ENCODE results near the gene KCNQ2. TPM values are rescaled to one million over a fixed set of nuclear protein-coding genes. Genes with fewer than 3 reads are reported as not detected.

KCNQ2 gene
- total RNA-seq, 1 experiment from 2014 or later, result 0.17 TPM

DNA sequence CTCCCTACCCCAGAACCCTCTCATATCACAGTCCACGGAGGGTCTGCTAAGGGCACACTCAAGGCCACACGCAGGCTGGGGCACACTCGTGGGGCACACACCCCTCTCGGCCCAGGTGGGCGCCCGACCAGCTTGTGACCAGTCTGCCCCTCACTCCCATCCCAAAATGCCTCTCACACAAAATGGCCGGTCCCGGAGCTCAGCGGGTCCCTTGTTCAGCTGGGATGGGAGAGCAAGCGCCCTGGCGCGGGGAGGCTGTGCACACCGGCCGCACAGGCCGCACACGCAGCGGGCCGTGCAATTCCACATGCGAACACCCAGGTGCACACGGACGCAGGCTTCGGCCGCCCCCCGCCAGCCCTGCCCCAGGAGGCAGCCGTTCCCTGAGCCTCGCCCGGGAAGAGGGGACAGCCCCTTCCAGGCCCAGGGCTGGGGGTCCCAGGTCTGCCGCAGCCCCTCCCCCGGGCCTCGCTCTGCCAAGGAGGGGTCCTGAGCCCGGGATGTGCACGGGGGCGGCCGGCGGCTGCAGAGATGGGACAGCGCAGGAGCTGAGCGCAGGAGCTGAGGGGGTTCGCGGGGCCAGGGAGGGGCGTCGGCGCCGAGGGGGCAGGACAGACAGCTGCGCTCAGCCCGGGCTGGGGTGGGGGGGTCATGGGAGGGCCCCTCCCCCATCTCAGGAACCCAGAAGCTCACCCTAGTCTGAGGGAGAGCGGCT is 1.3 kb downstream of the KCNQ2 start:
- DNase-seq (ENCODE audit: low read depth), result no peak

DNA sequence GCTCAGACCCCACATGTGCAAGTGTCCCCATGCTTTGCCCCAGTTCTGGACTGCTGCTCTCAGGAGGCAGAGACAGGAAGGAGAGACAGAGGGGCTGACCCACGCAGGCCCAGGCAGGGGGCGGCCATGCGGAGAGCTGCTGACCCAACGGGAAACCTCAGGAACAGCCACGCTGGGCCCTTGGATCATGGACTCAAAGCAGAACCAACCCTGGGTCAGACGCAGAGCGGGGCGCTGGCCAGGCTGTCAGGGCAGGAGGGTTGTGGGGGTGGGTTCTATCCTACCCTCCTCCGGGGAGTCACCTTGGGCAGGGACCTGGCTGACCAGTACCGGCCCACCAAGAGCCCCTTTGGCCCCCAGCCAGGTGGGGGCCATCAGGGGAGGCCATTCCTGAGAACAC is 2.0 kb downstream of the KCNQ2 start:
- DNase-seq (ENCODE audit: low read depth), result no peak

DNA sequence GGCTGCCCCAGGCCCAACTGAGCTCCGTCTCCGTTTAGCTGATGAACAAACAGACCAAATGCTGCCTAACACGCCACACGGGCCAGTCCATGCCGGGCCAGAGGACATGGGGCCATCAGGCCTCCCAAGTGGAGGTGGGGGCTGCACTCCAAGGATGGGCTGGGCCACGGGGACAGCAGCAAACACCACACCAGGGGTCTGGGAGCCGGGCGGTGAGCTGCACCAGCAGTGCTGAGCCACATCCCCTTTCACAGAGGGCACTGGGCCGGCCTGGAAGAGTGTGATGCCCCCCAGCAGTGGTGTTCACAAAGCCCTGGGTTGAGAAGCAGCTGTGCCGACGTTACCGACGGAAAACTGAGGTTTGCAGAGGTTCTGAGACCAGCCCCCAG is 2.7 kb downstream of the KCNQ2 start:
- DNase-seq (ENCODE audit: low read depth), result no peak

DNA sequence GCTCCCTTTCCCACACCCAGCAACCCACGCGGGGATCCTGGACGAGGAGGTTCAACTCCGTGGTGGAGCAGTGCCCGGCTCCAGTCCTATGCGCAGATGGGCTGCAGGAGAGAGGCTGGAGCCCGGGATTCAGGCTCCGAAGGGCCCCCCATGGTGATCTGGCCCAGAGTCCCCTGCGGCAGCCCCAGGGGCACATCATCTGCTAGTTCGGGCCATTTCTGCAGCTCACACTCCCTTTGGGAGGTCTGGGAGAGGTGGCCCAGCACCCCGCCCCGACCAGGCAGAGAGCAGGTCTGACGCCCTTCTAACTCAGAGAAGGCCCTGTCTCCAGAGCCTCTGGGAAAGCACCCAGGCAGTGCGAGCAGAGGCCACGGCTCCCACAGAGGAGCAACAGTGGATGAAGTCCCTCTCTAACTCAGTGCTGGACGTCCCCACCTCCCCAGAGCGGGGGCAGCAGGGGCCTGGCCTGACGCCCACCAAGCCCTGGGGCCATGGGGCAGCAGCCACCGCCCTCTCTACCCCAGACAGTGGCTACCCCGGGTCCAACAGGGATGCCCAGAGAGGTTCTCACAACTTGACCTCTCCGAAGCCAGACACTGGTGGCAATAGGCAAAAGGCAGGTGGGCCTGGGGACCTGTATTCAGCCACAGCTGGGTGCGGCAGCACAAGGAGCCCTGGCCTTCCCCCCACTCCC is 3.3 kb downstream of the KCNQ2 start:
- DNase-seq (ENCODE audit: low read depth), result no peak

DNA sequence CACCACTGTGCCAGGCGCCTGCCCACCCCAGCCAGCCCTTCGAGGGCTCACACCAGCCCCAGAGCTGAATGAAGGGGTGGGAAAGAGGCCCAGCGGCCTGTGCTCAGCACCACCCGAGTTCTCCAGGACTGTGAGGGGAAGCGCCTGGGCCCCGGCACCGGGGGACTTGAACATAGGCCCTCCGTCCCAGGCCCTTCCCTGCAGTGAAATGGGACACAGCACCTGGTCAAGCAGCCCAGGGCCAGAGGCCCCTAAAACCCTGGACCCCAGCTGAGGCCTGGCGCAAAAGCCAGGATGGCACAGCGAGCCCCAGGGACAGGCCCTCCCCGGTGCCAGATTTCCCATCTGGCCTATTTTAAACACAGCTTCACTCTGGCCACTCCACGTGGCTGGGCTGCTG is 4.0 kb downstream of the KCNQ2 start:
- DNase-seq (ENCODE audit: low read depth), result no peak

DNA sequence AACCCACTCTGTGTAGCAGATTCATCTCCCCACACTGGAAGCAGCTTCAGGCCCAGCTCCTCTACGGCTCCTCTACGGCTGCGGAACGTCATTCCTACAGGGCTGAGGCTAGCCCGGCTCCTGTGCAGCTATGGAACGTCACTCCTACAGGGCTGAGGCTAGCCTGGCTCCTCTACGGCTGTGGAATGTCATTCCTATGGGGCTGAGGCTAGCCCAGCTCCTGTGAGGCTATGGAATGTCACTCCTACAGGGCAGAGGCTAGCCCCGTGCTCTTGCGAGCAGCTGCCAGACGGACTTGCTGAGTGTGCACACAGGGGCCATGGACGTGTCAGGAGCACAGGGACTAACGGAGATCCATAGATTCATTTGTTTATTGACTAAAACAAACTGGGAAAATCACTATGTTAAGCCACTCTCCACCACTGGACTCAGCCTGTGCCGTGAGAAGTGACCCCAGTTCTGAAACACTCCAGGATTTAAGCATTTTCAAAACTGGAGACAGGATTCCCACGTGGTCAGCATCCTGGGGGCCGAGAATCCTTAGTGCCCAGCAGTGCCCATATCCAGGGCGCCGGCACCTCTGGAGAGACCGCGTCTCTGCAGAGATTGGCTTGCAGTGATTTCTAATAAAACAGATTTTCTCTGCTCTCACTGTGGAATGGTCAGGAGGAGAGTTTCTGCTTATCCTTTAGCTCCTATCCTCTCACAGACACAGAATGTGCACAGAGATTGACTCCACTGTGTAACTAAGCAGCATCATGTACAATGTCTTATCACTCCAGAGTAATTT is 5.0 kb downstream of the KCNQ2 start:
- no peak for DNase-seq (ENCODE audit: low read depth)

DNA sequence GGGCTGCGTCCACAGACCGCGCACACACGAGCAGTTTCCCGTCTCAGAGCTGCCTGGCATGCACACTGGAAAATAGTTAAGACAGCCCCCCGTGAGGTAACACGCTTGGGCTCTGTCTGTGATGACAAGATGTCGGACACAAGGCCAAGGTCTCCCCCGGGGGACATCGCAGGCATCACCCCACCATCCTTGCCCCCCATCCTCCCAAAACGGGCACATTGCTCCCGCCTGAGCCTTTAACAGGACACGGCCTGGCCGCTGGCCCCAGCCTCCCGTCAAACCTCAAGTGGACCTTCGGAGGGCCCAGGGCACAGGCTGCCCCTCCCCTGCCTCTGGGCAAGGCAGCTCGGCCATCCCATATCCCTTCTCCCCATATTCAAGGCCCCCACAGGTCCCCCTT is 5.6 kb downstream of the KCNQ2 start:
- DNase-seq (ENCODE audit: low read depth), result no peak

DNA sequence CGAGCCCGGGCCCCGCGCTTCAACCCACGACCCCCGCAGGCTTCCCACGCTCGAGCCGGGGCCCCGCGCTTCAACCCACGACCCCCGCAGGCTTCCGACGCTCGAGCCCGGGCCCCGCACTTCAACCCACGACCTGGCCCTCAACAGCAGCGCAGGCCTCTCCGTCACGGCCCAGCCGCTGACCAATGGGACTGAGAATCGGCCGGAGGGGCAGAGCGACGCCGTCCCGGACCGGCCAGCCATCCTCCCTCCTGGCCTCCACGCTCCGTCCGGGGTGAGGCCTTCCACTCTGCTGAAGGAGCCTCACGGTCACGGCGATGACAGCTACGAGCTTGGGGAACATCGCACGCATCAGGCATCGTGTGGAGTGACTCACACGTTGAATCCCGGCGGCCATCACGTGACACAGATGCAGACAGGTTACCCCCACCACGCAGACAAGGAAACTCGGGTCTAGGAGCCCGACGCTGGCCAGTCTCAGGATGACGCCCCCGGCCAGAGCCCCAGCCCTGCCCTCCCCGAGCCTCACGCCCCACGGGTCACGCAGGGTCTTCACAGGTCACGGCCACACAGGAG is 6.1 kb downstream of the KCNQ2 start:
- no peak for DNase-seq (ENCODE audit: low read depth)

DNA sequence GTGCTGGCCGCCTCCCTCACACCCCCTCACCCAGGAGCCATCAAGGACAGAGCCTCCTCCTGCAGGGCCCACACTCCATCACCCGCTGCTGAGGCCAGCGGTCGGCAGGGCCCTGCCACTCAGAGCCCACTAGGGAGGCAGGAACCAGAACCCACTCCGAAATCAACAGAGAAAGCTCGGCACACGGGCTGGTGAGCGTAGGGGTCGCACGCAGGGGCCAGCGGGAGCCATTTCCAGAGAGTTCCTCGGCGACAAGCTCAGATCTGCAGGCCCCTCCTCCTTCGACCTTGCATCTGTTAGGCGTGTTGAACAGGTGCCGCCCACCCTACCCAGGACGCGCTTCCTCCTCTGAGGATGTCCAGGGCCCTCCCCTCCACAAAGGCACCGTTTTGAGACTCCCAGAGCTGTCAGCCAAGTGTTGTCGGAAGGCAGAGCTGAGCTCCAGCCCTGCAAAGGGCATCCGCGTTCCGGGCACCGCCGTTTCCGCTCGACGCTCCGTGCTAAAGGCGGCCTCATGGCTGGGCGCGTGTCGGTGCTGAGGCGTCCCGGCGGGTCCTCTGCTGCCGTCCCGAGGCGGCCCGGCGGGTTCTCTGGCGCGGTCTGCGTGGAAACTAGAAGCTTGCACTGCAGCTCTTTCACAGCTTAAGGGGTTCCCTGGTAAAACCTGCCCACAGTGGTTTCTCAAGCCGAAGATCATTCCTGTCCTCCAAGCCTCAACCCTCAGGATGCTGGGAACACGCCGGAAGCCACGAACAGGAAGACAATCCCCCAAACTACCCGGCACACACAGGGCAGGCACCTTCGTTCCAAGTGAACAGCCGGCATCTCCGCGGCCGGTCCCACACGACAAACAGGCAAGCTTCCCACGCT is 6.8 kb downstream of the KCNQ2 start:
- no peak for DNase-seq (ENCODE audit: low read depth)

DNA sequence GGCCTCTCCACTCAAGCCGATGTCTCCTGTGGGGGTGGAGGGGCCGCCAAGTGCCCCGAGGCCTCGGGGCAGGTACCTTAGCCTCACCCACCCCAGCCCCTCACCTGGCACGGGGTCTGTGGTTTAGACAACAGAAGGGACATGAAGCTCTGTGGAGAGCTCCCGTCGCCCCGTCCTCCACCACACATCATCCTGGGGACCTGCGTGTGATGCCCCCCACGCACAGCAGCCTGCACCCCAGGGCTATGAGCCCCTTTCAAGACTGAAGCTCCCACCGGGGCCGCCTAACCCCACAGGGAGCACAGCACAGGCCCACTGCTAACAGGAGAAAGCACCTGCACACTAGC is 8.2 kb downstream of the KCNQ2 start:
- no peak for DNase-seq (ENCODE audit: low read depth)

DNA sequence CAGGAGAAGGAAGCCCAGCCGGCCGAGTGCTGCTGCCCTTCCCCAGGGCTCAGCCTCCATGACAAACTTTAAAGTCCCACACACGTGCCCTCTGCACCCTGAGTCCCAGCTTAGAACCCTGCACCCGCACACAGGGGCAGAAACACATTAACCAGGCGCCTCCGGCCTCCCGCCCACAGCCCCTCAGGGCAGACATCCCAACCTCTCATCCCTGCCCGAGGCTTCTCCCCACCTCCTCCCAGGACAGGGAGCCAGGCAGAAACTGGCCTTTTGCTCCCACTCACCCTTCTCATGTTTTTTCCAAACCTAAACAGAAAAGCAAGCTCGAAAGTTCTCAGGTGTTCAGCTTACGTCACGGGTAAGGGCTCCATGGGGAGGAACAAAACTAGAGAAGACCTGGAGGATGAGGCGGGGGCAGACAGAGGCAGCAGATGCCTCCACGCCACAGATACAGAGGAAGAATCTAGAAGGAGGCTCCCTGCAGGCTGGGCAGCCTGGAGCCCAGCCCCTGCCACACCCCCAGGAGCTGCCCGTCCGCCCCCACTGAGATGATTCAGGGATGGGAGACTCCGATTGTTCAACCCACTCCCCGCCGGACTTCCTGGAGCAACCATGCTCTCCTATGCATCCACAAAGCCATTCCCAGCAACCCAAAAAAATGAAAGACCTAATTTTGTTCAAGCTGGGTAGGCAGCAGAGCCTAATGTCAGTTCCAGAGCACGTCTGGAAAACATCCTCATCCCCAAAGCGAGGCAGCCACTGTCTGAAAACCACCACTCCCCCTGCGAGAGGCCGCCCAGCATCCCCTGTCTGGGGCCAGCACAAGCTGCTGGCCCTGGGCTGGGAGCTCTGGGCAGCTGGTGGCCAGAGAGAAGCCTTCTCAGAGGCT is 8.8 kb downstream of the KCNQ2 start:
- peak; percentile 54 for DNase-seq (ENCODE audit: low read depth)

DNA sequence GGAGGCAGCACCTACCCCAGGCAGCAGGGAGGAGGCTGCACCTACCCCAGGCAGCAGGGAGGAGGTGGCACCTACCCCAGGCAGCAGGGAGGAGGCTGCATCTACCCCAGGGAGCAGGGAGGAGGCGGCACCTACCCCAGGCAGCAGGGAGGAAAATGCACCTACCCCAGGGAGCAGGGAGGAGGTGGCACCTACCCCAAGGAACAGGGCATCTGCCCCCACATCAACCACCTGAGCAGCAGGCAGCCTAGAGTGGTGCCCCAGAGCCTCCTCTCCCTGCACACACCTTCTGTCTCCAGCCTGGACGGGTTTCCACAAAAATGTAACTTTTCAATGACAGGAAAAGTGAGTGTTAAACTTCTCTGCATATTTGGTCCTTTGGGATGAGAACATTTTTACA is 10.2 kb downstream of the KCNQ2 start:
- DNase-seq (ENCODE audit: low read depth), result no peak

DNA sequence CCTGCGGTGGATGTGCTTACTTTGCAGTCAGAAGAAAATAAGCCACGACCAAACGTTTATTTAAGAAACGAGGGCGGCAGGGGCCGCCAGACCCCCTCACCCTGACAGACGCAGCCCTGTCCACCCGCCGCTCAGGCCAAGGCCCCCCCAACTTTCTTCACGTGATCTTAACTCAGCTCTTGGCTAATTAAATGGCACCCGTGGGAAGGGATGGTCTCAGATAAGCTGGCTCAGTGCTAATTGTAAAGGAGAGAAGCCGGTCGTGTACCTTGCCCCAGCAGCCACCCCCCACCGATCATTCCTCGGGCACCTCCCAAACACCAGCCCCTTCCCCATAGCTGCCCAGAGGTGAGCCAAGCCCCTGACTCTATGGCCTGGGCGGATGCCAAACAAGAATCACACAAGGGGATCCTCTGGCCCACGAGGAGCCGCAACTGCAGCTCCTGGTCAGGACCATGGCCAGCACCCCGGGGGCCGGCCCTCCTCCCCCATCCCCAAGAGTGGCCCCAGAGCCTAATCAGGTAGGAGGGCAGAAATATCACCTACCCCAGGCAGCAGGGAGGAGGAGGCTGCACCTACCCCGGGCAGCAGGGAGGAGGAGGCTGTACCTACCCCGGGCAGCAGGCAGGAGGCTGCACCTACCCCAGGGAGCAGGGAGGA is 11.2 kb downstream of the KCNQ2 start:
- DNase-seq (ENCODE audit: low read depth), result no peak

DNA sequence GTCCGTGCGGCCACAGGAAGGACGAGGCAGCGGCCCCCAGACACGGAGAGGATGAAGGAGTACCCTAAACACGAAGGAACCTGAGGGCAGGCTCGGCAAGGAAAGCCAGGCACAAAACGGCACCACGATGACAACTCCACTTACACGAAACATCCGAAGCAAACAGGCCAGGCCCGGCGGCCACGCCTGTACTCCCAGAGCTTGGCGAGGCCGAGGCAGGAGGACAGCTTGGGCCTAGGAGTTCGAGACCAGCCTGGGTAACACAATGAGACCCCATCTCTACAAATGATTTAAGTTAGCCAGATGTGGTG is 13.4 kb downstream of the KCNQ2 start:
- no peak for DNase-seq (ENCODE audit: low read depth)

DNA sequence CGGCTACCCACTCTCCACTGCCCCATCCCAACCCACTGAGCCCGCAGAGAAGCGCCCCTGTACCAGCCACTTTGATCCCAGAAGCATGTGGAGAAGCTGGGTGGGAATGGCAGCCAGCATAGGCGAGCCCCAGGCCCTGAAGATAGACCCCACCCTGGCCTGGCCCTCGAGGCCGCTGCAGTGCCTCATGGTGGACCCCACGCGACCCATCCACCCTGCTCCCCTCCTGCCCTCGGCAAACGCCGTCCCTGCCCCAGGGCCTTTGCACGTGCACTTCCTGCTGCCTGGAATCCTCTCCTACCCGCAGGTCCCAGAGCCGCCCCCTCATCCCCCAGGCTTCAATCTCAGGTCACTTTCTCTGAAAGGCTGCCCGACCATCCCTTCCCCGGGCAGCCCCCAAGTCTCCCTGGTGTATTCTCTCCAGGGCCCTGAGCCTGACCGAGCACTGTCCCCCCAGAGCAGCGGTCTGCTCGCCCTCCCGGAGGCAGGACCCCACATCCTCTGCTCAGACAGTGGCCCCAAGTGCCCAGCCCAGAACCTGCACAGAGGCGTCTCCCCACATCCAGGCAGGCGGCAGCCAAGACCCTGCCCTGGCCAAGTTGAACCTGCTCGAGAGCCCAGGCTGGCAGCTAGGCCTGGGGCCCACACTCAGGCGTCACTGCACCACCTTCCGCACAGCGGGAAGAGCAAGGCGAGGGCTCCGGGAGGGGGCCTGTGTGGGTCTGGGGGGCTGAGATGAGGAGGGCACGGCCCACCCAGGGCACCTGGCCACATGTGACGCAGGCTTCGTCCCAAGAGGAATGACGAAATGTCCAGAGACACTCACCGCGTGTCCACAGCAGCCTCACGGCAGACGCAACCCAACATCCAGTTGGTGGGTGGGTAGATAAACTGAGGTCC is 14.0 kb downstream of the KCNQ2 start:
- DNase-seq (ENCODE audit: low read depth), result no peak

DNA sequence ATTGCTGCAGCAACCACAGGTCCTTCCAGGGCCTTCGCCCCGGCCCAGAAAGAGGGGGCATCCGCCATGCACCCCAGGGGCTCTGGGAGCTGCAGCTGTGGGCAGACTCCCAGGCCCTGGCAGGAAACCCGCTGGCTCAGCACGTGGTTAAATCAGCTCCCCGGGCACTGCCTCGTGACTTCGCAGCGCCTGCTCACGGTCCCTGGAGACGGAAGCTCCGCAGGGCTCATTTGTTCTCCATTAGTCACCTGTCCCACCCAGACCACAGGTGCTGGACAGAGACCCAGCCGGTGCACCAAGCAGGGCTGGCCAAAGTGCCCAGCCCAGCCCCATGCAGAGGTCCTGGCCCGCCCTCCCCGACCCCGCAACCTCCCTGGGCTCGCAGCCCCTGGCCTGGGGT is 14.7 kb downstream of the KCNQ2 start:
- peak; percentile 74 for DNase-seq (ENCODE audit: low read depth)

DNA sequence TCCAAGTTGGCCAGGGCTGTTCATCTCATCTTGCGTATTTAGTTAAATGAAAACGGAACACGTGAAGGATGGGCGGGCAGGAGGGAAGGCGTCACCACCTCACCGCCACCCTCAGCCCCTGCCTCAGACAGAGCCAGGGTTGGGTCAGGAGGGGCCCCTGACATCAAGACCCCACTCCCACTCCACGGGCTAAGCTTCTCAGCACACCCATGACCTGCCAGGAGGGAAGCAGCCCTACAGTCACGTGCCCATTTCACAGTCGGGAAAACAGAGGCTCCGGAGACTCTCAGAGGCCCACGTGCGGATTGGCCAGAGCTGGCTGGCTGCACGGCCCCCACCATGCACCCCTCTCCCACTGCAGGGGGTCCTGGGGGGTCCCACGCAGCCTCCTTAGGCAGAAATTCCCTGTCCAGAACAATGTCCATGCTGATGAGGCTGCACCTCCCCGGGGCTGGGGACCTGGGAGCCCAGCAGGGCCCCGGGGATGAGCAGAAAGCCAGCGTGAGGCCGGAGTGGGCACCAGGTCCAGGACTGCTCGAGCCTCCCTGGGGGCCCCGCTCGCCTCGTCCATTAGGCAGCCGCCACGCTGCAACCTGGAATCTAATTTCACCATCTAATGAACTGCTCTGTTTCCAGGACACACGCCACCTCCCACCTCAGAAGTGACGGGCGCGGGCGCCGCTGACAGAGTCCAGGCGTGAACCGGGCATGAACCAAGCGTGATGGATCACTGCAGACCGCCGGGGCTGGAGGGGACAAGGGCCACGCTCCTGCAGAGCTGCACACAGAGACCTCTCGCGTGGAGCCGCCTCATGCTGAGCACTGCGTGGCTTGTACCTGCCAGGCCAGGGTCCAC is 15.8 kb downstream of the KCNQ2 start:
- no peak for DNase-seq (ENCODE audit: low read depth)

DNA sequence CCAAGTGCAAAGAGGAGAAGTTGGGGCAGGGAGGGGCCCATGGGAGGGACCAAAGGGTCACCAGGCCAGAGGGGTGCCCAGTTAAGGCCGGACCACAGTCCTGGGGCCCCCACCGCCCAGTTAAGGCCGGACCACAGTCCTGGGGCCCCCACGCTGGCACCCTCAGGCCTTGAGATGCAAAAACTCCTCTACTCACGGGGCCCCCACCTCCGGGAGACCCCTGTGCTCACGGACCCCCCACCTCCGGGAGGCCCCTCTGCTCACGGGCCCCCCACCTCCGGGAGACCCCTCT is 16.9 kb downstream of the KCNQ2 start:
- DNase-seq (ENCODE audit: low read depth), result no peak
